Activated naive CD4-positive, alpha-beta T cell treated with Interleukin-2 at 50 U/mL for 16 hours (primary cell): ENCODE measurements around the gene PITHD1.
"Not testable (repeated sequence)": the region's sequence is repeated elsewhere in the genome, so short reads cannot be mapped to it uniquely, and the experiment has no call there.

Source experiments
- DNase-seq: peaks from one replicate; pipeline ENCODE4 v3.0.0-alpha.2; 2020

PITHD1 gene

GRCh38 chr1:23799570-23800399, 21.6 kb downstream of the PITHD1 start:
- DNase-seq: peak; percentile 32

GRCh38 chr1:23800400-23801337, 22.5 kb downstream of the PITHD1 start, which contains the start of gene GALE:
Gene GALE (minus strand): TSS chr1:23800754. CDS start chr1:23799007, 1,747 bp downstream.
- DNase-seq: peak; percentile 98

- DNase-seq: no peak
Measured at GRCh38 chr1:23801338-23801748, 23.1 kb downstream of the PITHD1 start.

- no peak for DNase-seq
Measured at GRCh38 chr1:23801876-23802275, 23.7 kb downstream of the PITHD1 start.

GRCh38 chr1:23802809-23803342, 24.7 kb downstream of the PITHD1 start:
- DNase-seq: not testable (repeated sequence)

GRCh38 chr1:23803674-23804073, 25.5 kb downstream of the PITHD1 start:
- no peak for DNase-seq

- DNase-seq: no peak
Measured at GRCh38 chr1:23804183-23804835, 26.1 kb downstream of the PITHD1 start.

GRCh38 chr1:23805025-23805424, 26.8 kb downstream of the PITHD1 start:
- DNase-seq: no peak

GRCh38 chr1:23806280-23806679, 28.1 kb downstream of the PITHD1 start:
- DNase-seq: no peak

- DNase-seq: no peak
Measured at GRCh38 chr1:23807453-23807852, 29.2 kb downstream of the PITHD1 start.

GRCh38 chr1:23809751-23810171, 31.5 kb downstream of the PITHD1 start:
- DNase-seq: peak; percentile 83

GRCh38 chr1:23810818-23811540, 32.8 kb downstream of the PITHD1 start:
- DNase-seq: peak; percentile 60

GRCh38 chr1:23814016-23814415, 35.8 kb downstream of the PITHD1 start:
- DNase-seq: no peak

GRCh38 chr1:23816361-23816760, 38.1 kb downstream of the PITHD1 start:
- DNase-seq: no peak

GRCh38 chr1:23816906-23817305, 38.7 kb downstream of the PITHD1 start:
- no peak for DNase-seq

GRCh38 chr1:23817633-23818032, 39.4 kb downstream of the PITHD1 start:
- no peak for DNase-seq

GRCh38 chr1:23823767-23824166, 45.5 kb downstream of the PITHD1 start:
- no peak for DNase-seq

GRCh38 chr1:23824711-23825075, 46.5 kb downstream of the PITHD1 start:
- no peak for DNase-seq

GRCh38 chr1:23825076-23825761, 47.0 kb downstream of the PITHD1 start, which contains the start of gene HMGCL:
Gene HMGCL (minus strand): TSS chr1:23825429. CDS start chr1:23825415, 14 bp downstream.
- DNase-seq: peak; percentile 91

- DNase-seq: peak; percentile 23
Measured at GRCh38 chr1:23825762-23826522, 47.7 kb downstream of the PITHD1 start.
